SK-N-SH (cell line): Measurements from ENCODE around the gene BORCS5. TPM values are rescaled to one million over a fixed set of nuclear protein-coding genes. Genes with fewer than 3 reads are reported as not detected.
A peak's percentile ranks its signal among the peaks of the same experiment; 100 is the strongest.

ENCODE experiments used
- CTCF ChIA-PET: fragments of 300-600, 350-600 bp; formaldehyde crosslinking; extraction: SDS; loops from one replicate; lab custom pipeline; 2021; lab: Yijun Ruan, JAX
- POLR2A ChIA-PET: fragments of 350-600 bp; sonication (Branson Sonifier 250); formaldehyde crosslinking; extraction: SDS; loops from one replicate; lab custom pipeline; 2020; ENCODE audit warnings: antibody characterized with exemption, inconsistent platforms; lab: Yijun Ruan, JAX
- DNase-seq: peaks from one replicate; pipeline ENCODE4 v3.0.0; 2012
- H2AFZ ChIP-seq: fragments of 200-600 bp; sonication (generic); 2 replicates; pipeline ENCODE4 v1.8.1; 2016; ENCODE audit warnings: antibody characterized with exemption, mild to moderate bottlenecking, low read depth
- H3F3A ChIP-seq: fragments of 200-600 bp; sonication (generic); replicated peaks from 2 replicates; pipeline ENCODE3; 2016; ENCODE audit warnings: antibody characterized with exemption, mild to moderate bottlenecking; ENCODE audit not compliant: insufficient read depth
- H3K27ac ChIP-seq, 2 experiments: fragments of 200-500 bp in 1 of 2; fragments of 200-600 bp in 1 of 2; sonication (Bioruptor generic) in 1 of 2; sonication (generic), shearing (Covaris generic) in 1 of 2; 2 replicates each; pipeline versions ENCODE4 v1.5.1 to v1.6.1; 2014 to 2016; ENCODE audit warnings: low read depth in 2 of 2, inconsistent platforms in 1 of 2, low read length in 1 of 2, mild to moderate bottlenecking in 1 of 2, mixed read lengths in 1 of 2
- H3K27me3 ChIP-seq: fragments of 200-600 bp; sonication (generic), shearing (Covaris generic); 2 replicates; pipeline ENCODE4 v1.6.1; 2016; ENCODE audit warnings: mixed run types; ENCODE audit not compliant: insufficient read depth
- H3K36me3 ChIP-seq, 2 experiments: fragments of 200-500 bp in 1 of 2; fragments of 200-600 bp in 1 of 2; sonication (Bioruptor generic) in 1 of 2; sonication (generic) in 1 of 2; replicated peaks in 1 of 2; 2 replicates each; pipeline versions ENCODE3 to v1.5.1; 2014 to 2016; ENCODE audit warnings: low read length in 1 of 2, mild to moderate bottlenecking in 1 of 2; ENCODE audit not compliant: insufficient read depth in 2 of 2, control insufficient read depth in 1 of 2
- H3K4me1 ChIP-seq, 2 experiments: fragments of 200-500 bp in 1 of 2; fragments of 200-600 bp in 1 of 2; sonication (Bioruptor generic) in 1 of 2; sonication (generic), shearing (Covaris generic) in 1 of 2; 2 replicates each; pipeline versions ENCODE4 v1.5.1 to v1.6.1; 2014 to 2016; ENCODE audit warnings: low read depth in 1 of 2, low read length in 1 of 2, mixed run types in 1 of 2; ENCODE audit not compliant: insufficient read depth in 2 of 2, control insufficient read depth in 1 of 2
- H3K4me2 ChIP-seq: fragments of 200-600 bp; sonication (generic), shearing (Covaris generic); 2 replicates; pipeline ENCODE4 v1.6.1; 2017; ENCODE audit warnings: mixed run types
- H3K4me3 ChIP-seq, 2 experiments: fragments of 200-500 bp in 1 of 2; fragments of 200-600 bp in 1 of 2; sonication (Bioruptor generic) in 1 of 2; sonication (generic), shearing (Covaris generic) in 1 of 2; 2 replicates each; pipeline versions ENCODE4 v1.5.1 to v1.8.1; 2014 to 2016; ENCODE audit warnings: low read depth in 2 of 2, inconsistent platforms in 1 of 2, low read length in 1 of 2, mild to moderate bottlenecking in 1 of 2, mixed read lengths in 1 of 2, moderate library complexity in 1 of 2
- H3K79me2 ChIP-seq: fragments of 200-600 bp; sonication (generic); 2 replicates; pipeline ENCODE4 v1.8.1; 2017; ENCODE audit warnings: mild to moderate bottlenecking; ENCODE audit not compliant: insufficient read depth
- H3K9ac ChIP-seq: fragments of 200-600 bp; sonication (generic); 2 replicates; pipeline ENCODE4 v1.6.1; 2017; ENCODE audit warnings: mixed run types
- H3K9me2 ChIP-seq: fragments of 200-600 bp; sonication (generic); 2 replicates; pipeline ENCODE4 v1.6.1; 2017; ENCODE audit warnings: mixed run types
- H3K9me3 ChIP-seq: fragments of 200-600 bp; sonication (generic); 2 replicates; pipeline ENCODE4 v1.6.1; 2017; ENCODE audit warnings: mixed run types, mild to moderate bottlenecking, moderate library complexity
- H4K20me1 ChIP-seq: fragments of 200-600 bp; sonication (generic); 2 replicates; pipeline ENCODE4 v1.6.1; 2017; ENCODE audit warnings: mild to moderate bottlenecking, mixed run types; ENCODE audit not compliant: insufficient read depth
- ELF1 ChIP-seq: IDR thresholded peaks from 2 replicates; pipeline ENCODE4 v1.4.0; 2012
- FOSL2 ChIP-seq: IDR thresholded peaks from 2 replicates; pipeline ENCODE4 v1.4.0; 2012; ENCODE audit warnings: low read depth, mild to moderate bottlenecking, moderate library complexity, borderline replicate concordance
- FOXJ3 ChIP-seq: sonication (generic); formaldehyde crosslinking; IDR thresholded peaks from 2 replicates; pipeline ENCODE4 v1.5.1; 2020; ENCODE audit warnings: mild to moderate bottlenecking, missing genetic modification reagents
- FOXM1 ChIP-seq: IDR thresholded peaks from 2 replicates; pipeline ENCODE4 v1.4.0; 2012; ENCODE audit warnings: low read depth, mild to moderate bottlenecking
- GABPA ChIP-seq: IDR thresholded peaks from 2 replicates; pipeline ENCODE4 v1.4.0; 2012; ENCODE audit warnings: low read depth, mild to moderate bottlenecking
- POLR2AphosphoS5 ChIP-seq: IDR thresholded peaks from 2 replicates; pipeline ENCODE4 v1.6.1; 2012; ENCODE audit warnings: low read depth, low read length
- RAD21 ChIP-seq: IDR thresholded peaks from 2 replicates; pipeline ENCODE4 v1.6.1; 2012; ENCODE audit warnings: mild to moderate bottlenecking, low read length
- RFX5 ChIP-seq: IDR thresholded peaks from 2 replicates; pipeline ENCODE4 v1.6.1; 2012; ENCODE audit warnings: mild to moderate bottlenecking, improper control_type of control experiment, low read length
- RXRA ChIP-seq: IDR thresholded peaks from 2 replicates; pipeline ENCODE4 v1.4.0; 2012; ENCODE audit warnings: low read depth, mild to moderate bottlenecking, borderline replicate concordance
- SMC3 ChIP-seq: IDR thresholded peaks from 2 replicates; pipeline ENCODE4 v1.6.1; 2012; ENCODE audit warnings: low read depth, low read length, improper control_type of control experiment
- TEAD4 ChIP-seq: IDR thresholded peaks from 2 replicates; pipeline ENCODE4 v1.4.0; 2012; ENCODE audit warnings: mild to moderate bottlenecking, borderline replicate concordance; ENCODE audit not compliant: insufficient read depth
- YY1 ChIP-seq: IDR thresholded peaks from 2 replicates; pipeline ENCODE4 v1.4.0; 2012; ENCODE audit warnings: low read depth, mild to moderate bottlenecking
- WGBS: methylation state at CpG from one replicate; pipeline ENCODE4 v1.1.6; 2017; ENCODE audit warnings: low lambda C conversion rate; 5-methylcytosine and 5-hydroxymethylcytosine counted together
- polyA plus RNA-seq, 3 experiments: library from polyadenylated mRNA; depleted of rRNA; stranded (reverse); fragments of >200 nt; gene quantifications; 2 replicates each; pipeline ENCODE4 v1.2.3, GENCODE V29; 2012
- TF ChIP-seq, protein P1 (sequence below): fragments of 150-350 bp; IDR thresholded peaks from 2 replicates; pipeline ENCODE4 v1.6.1; 2017; ENCODE audit warnings: antibody characterized with exemption, low read length, low read depth, borderline replicate concordance
- TF ChIP-seq, protein P2 (sequence below): IDR thresholded peaks from 2 replicates; pipeline ENCODE4 v1.4.0; 2012; ENCODE audit warnings: low read depth, borderline replicate concordance

The BORCS5 gene
- polyA plus RNA-seq, 1 of the 3 experiments (the other 2 are of a cell fraction): 16.3 TPM

DNA sequence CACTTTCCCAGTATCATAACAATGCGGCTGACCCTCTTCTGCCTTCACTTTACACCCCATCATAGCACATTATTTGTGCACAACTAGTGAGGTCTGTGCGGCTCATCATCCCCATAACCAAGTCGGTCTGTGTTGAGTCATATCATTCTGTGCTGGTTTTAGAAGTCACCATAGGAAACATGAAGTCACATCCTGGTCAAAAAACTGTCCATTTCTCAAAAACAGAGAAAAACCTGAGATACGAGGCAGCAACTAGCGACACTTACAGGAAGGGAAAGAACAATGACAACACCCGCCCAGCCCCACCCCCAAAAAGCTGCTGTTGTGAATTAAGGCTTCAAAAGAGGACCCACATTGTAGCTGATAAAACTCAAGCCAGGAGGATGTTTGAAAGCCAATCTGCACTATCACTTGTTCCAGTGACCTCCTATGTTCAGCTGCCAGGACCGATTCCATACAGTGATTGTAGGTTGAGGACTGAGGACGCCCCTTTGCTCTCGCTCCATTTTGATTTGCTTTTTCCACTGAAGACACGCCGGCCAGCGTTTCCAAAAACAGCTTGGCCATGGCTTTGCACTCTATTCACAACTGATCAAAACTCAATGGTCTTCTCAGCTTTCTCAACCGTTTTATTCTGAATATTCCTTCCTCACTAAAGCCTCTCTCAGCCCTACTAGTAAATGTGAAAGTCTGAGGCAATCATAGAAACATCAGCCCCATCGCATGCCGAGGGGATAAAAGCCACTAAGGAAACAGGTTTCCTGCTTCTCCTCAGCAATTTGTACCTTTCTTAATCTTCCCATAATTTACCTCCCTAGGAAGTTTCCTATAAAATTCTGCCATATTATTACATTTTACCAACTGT, 118.3 kb downstream of the BORCS5 start:
- peak overlapping the region in 1 of 2 experiments; percentile 10; a peak in 2 of 4 replicates for H3K27ac ChIP-seq
- no peaks in the 10 kb centered on the region for H3K9me3 ChIP-seq
- POLR2A ChIA-PET: no interaction called here
- CTCF ChIA-PET: interaction anchor here (1.1 to 2.4 kb wide), 3 partner anchors 9 to 99 kb away, joined by 4 to 6 read pairs (median 5); no protein-coding TSS in a partner anchor
- H3K9me2 ChIP-seq: no peaks in the 10 kb centered on the region
- no peak for DNase-seq
- no peak overlapping the region for H3K9ac ChIP-seq
- H3K79me2 ChIP-seq: peaks cover 13% of the 10 kb centered on the region; the same call in 1 of the 2 replicates
- no peak overlapping the region for H3K4me3 ChIP-seq
- peaks cover 47 to 52% of the 10 kb centered on the region in 2 experiments for H3K36me3 ChIP-seq
- H3F3A ChIP-seq: no peaks in the 10 kb centered on the region
- H3K4me1 ChIP-seq: no peaks in the 10 kb centered on the region
- no peak overlapping the region for H2AFZ ChIP-seq
- TF ChIP-seq FOSL2 (0 out of 2 replicates have a peak, but pooled peaks have one; percentile 20), YY1 (no peak), FOXM1 (no peak)
- no peaks in the 10 kb centered on the region for H4K20me1 ChIP-seq
- no peak overlapping the region for H3K4me2 ChIP-seq
- WGBS: 88% methylated on average over 15 of the region's 15 CpGs
- H3K27me3 ChIP-seq: no peaks in the 10 kb centered on the region

DNA sequence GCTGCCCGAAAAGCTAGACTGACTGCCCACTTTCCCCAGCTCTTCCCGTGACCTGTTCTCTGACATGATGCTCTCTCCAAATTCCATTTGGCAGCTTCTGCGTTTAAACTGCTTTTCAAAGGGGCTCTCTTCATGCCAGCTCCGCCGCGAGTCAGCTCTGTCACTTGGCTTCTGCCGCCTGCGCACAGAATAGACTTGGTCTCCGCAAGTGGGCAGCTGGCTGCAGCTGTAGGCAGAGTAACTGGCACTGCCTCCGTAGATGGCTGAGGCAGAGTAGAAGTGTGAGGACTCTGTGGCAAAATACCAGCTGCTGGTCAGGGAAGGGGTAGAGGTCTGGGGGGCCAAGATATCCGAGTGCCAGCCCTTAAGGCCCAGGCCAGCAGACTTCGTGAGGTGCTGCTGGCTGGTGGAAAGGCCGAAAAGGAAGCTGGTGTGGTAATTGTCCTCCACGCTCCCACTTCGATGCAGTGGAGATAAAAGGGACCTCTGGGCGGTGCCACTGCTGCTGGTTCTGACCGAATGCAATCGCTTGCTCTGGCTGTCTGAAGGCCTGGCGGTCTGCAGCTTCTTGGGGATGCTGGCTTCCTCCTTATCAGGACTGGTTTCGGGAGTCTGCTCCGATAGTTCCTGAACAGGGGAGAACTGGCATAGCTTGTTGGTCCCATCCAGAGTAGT, 120.1 kb downstream of the BORCS5 start:
- Histone ChIP-seq H2AFZ (no peak overlapping the region), H3K36me3 (peaks cover 49 to 54% of the 10 kb centered on the region in 2 experiments), H3K4me3 (no peak overlapping the region), H3K27ac (no peak overlapping the region), H4K20me1 (no peaks in the 10 kb centered on the region), H3K4me2 (no peak overlapping the region), H3K9me3 (no peaks in the 10 kb centered on the region), H3K4me1 (no peaks in the 10 kb centered on the region), H3F3A (no peaks in the 10 kb centered on the region), H3K9ac (no peak overlapping the region), H3K9me2 (no peaks in the 10 kb centered on the region), H3K27me3 (no peaks in the 10 kb centered on the region), H3K79me2 (peaks cover 17% of the 10 kb centered on the region)
- no peak for DNase-seq
- CTCF ChIA-PET: interaction anchor here (0.5 to 2.4 kb wide), 5 partner anchors 18 to 992 kb away, joined by 3 to 6 read pairs (median 3); no protein-coding TSS in a partner anchor
- POLR2A ChIA-PET: interaction anchor here (0.8 kb wide), 1 partner anchor 26 kb away, joined by 3 read pairs; no protein-coding TSS in a partner anchor
- TF ChIP-seq RAD21 (no peak), GABPA (no peak), TEAD4 (no peak), ELF1 (no peak), FOXJ3 (CRISPR knock-in tag) (no peak), SMC3 (no peak), POLR2AphosphoS5 (no peak), RFX5 (no peak), RXRA (no peak)
- TF ChIP-seq, protein P1, sequence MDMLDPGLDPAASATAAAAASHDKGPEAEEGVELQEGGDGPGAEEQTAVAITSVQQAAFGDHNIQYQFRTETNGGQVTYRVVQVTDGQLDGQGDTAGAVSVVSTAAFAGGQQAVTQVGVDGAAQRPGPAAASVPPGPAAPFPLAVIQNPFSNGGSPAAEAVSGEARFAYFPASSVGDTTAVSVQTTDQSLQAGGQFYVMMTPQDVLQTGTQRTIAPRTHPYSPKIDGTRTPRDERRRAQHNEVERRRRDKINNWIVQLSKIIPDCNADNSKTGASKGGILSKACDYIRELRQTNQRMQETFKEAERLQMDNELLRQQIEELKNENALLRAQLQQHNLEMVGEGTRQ: no peak
- TF ChIP-seq, protein P2, sequence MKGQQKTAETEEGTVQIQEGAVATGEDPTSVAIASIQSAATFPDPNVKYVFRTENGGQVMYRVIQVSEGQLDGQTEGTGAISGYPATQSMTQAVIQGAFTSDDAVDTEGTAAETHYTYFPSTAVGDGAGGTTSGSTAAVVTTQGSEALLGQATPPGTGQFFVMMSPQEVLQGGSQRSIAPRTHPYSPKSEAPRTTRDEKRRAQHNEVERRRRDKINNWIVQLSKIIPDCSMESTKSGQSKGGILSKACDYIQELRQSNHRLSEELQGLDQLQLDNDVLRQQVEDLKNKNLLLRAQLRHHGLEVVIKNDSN: no peak
- 96% methylated on average over 18 of the region's 21 CpGs for WGBS
